ENCODE measurements around the gene ZNF81.
"Not testable (repeated sequence)": the region's sequence is repeated elsewhere in the genome, so short reads cannot be mapped to it uniquely, and the experiment has no call there.

The ZNF81 gene

DNA sequence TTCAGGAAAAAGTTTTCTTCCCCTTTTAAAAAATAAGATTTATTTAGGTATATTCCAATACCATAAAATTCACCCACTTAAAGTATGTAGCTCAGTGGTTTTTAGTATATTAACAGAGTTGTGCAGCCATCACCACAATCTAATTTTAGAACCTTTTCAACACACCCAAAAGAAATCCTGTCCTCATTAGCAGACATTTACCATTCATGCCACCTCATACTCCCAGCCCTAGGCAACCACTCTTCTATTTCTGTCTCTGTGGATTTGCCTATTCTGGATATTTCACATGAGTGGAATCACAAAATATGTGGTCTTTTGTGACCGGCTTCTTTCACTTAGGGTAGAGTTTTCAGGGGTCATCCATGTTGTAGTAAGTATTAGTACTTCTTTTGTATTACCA, 7.4 kb downstream of the ZNF81 start:
- DNase-seq (ENCODE audit: low spot score): no peak

DNA sequence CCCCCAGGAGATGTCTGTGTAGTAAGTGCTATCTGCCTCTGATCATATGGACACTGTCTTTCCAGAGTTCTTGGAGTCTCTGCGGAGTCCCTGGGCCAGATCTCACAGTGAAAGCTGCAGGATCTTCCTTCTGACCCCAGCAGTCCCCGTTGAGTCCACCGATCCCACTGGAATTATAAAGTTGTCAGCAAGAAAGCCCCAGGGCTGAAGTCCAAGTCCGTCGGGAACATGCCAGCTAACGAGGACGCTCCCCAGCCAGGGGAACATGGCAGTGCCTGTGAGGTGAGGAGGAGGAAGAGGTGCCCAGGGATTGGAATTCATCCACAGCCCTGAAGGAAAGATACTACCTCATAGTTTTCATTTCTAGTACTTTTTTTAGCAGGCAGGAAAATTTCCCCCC, 9.3 kb downstream of the ZNF81 start:
- no peak for DNase-seq (ENCODE audit: low spot score)

DNA sequence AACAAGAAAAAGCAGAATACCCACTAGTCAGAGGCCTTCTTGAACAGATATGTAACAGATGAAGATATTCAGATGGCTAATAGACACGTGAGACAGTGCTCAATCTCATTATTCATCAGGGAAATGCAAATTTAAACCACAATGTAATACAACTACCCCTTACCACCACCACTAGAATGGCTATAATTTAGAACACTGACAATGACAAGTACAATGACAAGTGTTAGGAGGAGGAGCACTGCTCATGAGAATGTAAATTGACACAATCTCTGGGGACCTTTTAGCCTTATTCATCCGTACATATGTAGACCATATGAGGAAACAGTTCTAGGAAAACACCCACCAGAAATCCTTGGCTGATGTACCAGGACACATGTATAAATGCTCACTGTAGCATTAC, 13.1 kb downstream of the ZNF81 start:
- DNase-seq (ENCODE audit: low spot score): no peak

DNA sequence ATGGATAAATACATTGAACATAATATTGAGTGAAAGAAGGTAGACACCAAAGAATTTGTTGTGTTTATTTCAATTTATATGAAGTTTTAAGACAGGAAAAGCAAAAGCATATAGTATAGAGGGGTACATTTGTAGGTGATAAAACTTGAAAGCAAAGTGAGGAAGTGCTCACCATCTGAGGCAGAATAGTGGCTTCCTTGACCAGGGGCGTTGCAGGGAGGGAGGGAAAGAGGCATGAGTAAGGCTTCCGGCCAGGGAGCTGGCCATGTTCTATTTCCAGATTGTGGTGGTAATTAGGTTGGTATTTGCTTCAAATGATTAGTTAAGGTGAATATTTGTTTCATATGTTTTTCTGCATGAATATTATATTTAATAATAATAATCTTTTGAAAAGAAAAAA, 13.7 kb downstream of the ZNF81 start:
- DNase-seq (ENCODE audit: low spot score): not testable (repeated sequence)

DNA sequence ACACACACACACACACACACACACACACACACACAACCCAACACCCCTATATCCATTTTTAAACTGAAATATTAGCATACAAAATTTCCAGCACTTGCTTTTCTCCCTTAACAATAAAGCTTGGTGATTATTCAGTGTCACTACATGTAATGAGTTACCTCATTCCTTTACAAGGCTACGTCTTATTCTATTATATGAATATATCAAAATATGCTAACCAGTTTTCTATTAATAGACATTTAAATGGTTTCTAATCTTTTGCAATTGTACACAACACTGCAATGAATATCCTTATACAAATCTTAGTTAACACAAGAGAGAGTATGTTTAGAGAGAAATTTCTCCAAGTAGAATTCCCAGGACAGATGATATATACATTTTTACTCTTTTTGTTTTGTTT, 14.2 kb downstream of the ZNF81 start:
- no peak for DNase-seq (ENCODE audit: low spot score)

DNA sequence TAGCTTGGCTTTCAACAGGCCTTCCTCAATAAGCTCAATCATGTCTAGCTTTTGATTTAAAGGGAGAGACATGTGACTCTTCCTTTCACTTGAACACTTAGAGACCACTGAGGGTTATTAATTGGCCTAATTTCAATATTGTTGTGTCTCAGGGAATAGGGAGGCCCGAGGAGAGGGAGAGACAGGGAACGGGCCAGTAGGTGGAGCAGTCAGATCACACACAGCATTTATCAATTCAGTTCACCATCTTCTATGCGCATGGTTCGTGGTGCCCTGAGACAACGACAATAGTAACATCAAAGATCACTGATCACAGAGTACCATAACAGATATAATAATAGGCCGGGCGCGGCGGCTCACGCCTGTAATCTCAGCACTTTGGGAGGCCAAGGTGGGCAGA, 17.8 kb downstream of the ZNF81 start:
- DNase-seq (ENCODE audit: low spot score): no peak

DNA sequence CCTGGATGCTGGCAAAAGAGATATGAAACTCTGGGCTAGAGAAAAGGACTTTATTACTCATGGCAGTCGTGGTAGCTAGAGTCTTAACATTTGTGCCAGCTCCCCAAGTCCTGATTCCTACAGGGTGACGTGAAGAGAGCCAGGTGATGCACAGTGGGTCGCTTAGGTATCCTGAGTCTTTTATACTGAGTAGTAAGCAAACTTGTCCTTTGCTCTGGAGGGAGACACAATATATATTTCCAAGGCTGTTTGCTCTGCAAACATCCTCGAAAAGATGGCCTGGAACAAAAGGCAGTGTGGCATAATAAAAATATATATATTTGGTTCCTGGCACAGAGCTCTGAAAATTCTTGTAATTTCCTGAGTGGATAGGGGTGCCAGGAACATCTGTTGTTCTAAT, 23.0 kb downstream of the ZNF81 start:
- DNase-seq (ENCODE audit: low spot score): no peak

DNA sequence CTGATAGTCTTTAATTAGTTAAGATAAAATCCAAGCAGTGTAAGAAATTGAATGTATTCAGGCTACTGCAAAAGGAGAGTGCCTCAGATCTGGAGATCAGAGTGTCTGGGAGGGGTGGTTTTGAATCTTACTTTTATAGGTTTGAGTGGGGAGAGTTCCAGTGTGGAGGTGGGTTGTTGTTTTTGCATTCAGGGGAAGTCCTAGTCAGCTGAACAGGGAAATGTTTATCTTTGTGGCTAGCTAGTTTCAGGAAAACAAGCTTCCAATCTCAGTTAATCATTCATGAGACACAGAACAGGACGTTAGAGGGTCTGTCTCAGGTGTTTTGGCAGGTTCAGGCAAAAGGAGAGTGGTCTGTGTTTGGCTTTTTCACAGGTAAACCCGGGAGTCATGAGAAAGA, 26.0 kb downstream of the ZNF81 start:
- DNase-seq (ENCODE audit: low spot score): no peak

DNA sequence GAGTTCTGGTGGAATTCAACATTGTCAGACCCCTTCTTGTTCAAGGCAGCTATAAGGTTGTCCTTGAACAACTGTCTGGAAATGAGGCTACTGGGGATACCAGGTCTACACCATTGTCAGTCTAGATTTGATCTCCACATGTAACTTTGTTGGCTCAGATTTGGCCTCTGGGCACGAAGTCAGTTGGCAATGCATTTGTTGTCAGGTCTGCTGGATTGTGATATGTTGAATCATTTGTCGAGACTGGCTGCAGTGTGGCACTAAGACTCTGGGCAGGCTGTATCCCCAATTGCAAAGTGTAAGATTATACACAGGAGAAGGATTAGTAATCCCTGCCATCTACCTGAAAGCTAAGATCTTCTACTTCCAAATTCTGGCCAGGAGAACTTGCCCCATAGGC, 26.5 kb downstream of the ZNF81 start:
- DNase-seq (ENCODE audit: low spot score): no peak

DNA sequence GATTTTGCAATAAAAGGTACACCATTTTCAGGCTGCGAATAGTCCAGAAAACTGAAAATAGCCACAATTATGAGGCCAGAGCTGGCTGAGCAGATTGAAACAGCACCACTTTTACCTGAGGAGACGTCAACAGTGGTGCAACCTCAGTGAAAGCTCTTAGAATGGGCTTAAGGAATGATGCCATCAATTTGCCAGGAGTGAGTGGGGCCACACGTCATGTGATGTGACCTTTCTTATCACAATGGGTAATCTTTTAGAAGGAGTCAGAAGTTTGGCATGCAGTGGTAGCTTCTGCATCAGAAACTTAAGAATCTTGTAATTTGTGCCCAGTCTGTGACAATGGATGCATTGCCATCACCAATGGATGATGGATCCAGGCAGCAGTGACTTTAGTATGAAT, 27.6 kb downstream of the ZNF81 start:
- DNase-seq (ENCODE audit: low spot score): no peak

DNA sequence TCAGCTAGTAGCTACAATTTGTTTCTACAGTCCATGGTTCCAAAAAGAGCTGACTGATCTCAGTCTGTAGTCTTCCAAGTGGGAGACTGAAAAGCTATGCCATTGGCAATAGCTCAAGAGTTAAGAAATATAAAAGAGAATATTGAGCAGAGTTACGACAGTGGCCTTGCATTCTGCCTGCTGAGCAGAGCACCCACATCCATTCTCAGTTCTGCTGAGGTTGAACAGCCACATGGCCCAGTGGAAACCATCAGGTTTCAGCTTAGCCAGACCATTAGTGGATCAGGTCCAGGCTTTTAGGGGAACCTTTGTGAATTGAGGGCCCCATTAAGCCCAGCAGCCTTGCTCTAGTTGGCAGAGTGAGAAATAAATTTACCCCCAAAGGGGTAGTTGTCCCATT, 28.1 kb downstream of the ZNF81 start:
- no peak for DNase-seq (ENCODE audit: low spot score)

DNA sequence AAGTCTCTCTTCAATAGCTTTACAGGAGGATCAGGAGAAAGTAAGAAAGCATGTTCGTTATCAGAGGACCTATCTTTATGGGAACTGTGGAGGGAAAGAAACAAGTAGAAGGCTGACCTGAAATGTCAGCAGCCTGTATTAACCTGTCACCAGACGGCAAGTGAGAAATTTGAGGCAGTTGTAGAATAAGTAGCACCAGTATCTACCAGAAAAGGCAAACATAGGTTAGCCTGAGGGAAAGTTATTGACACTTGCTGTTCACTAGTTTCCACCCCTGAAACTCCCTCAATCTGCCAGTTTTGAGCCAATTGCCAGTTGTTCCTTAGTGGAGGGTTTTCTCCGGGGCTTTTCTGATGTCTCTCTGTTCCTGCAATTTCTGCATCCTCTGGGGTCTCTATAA, 36.4 kb downstream of the ZNF81 start:
- no peak for DNase-seq (ENCODE audit: low spot score)

DNA sequence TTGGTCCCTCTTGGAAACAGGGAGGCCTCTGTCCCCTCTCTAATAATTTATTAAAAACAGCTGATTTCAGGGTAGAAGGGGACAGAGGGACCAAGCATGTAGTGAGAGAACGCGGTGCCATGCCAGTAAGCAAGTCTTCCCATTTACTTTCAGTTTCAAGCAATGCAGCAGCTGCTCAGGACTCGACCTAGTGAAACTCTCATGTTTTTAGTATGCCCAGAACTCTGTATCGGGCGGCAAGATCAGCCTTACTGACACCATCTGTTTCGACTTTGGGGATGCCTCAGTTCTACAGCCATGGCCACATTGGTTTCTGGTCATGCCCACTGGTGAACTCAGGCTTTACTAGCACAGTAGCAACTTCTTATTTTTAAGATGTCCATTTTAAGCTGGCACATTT, 40.6 kb downstream of the ZNF81 start:
- DNase-seq (ENCODE audit: low spot score): no peak

DNA sequence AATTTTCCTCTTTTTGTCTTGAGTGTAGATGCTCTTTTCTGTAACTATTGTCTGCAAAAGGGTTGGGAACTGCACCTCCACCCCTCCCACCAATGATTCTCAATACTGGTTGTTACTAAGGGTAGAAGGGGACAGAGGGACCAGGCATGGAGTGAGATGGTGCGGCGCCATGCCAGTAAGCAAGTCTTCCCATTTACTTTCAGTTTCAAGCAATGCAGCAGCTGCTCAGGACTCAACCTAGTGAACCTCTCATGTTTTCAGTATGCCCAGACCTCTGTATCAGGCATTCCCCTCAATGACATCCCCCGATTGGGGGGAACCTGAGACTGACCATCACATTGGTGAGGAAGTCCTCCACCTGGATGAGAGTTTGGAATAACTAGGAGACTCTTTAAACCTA, 41.5 kb downstream of the ZNF81 start:
- DNase-seq (ENCODE audit: low spot score): no peak

DNA sequence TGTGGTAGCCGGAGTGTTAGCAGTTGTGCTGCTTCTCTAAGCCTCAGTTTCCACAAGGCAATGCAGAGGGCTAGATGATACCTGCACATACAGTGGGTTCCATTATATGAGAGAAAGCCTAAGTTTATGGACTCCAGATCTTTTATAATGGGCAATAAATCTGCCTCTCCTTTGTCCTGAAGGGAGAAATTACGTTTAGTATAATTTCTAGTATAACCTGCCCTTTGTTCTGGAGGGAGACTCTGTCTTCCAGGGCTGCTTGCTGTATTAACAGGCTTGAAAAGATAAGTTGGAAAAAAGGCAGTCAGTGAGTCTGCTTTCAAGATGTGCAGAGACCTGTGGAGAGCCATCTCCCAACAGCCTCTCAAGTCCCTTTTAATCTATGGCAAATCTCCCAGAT, 42.8 kb downstream of the ZNF81 start:
- DNase-seq (ENCODE audit: low spot score): no peak

DNA sequence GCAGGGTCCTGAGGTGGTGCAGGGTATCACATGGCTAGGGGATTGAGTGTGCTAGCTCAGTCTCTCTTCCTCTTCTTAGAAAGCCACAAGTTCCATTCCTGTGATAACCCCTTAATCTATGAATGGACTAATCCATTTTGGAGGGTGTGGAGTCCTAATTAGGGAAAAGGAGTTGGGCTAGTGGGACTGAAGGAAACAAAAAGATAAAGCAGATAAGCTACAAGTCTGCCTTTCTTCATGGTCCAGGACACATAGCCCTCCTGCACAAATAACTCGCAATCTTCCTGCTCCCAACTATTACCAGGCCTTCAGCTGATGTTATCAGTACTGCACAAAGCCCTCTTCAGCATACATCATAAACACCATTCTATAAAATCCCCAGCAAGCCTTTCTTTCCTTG, 44.2 kb downstream of the ZNF81 start:
- DNase-seq (ENCODE audit: low spot score): no peak

DNA sequence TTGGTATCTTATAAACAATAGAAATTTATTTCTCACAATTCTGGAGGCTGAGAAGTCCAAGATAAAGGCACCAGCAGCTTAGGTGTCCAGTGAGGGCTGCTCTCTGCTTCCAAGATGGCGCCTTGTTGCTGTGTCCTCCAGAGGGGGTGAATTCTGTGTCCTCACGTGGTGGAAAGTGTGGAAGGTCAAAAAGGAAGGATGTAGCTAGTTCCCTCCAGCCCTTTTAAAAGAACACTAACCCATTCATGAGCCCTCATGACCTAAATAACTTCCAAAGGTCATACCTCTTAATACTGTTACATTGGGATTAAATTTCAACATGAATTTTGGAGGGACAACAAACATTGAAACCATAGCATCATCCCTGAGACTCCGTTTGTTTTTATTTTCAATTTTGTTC, 48.8 kb downstream of the ZNF81 start:
- no peak for DNase-seq (ENCODE audit: low spot score)

DNA sequence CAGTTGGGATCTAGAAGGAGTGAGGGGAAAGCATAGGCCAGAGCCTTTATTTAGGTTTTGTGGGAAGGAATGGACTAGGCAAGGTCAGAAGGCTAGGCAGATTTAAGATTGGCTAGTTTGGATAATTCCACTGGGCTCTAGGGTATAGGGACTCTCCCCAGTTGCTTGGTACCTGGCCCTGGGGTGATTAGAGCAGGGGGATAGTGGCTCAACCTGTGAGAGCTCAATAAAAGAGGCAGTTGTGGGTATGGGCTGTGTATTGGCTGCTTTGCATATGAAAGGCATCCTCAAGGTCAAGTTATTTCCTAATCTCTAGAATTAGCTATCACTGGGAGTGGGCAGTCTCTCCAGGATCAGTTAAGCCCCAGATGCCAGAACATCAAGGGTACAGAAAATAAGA, 61.3 kb downstream of the ZNF81 start:
- DNase-seq (ENCODE audit: low spot score): no peak

DNA sequence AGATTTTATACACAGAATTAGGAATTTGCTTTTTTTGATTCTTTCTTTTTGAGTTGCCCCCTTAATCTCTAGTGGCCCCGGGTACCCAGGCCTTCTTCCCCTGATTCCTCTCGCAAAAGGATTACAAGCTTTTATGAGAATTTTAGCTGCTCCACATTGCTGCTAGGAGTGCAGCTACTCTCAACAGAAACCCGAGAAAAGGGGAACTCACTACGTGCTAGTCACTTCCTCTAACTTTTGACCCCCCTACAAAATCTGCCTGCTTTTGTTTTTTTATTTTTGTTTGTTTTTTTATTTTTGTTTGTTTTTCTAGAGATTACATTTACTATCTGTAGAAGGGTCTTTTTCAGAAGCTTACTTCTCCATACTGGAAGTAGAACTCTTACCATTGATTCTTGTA, 64.1 kb downstream of the ZNF81 start:
- no peak for DNase-seq (ENCODE audit: low spot score)

DNA sequence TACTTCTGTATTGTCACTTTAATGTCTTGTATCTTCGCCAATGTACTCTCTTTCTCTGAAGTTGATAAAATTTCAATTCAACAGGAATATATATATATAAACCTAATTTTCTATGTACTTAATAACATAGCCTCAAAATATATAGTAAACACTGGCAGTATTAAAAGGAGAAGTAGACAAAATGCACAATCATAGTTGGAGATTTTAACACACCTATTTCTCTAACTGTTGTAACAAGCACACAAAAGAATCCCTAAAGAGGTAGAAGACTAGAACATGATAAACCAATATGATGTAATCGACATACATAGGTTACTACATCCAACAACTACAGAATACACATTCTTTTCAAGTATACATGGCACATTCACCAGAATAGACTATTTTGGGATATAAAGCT, 65.5 kb downstream of the ZNF81 start:
- no peak for DNase-seq (ENCODE audit: low spot score)

DNA sequence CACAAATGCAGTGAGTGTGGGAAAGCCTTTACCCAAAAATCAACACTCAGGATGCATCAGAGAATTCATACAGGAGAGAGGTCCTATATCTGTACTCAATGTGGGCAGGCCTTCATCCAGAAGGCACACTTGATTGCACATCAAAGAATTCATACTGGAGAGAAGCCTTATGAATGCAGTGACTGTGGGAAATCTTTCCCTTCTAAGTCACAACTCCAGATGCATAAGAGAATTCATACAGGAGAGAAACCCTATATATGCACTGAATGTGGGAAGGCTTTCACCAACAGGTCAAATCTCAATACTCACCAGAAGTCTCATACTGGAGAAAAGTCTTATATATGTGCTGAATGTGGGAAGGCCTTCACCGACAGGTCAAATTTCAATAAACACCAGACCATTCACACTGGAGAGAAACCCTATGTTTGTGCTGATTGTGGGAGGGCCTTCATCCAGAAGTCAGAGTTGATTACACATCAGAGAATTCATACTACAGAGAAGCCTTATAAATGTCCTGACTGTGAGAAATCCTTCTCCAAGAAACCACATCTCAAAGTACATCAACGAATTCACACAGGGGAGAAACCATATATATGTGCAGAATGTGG, 79.3 kb downstream of the ZNF81 start:
- DNase-seq (ENCODE audit: low spot score): no peak

DNA sequence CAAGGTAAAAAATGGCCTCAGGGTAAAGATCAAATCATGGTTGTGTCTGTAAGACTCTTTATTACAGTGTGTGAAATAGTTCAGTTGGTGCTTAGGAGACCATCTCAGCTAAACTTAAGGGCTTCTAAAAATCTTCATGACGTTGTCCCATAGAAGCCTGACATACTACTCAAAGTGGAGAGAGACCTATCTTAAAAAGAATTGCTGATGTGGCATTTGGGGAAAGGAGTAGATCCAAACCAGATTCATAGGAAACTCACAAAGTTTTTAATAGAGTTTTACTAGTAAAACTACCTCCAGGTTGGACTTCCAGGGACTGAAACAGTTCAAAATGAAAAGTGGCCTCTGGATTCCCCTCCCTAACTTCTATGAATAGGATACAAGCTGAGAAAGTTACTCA, 81.6 kb downstream of the ZNF81 start:
- DNase-seq (ENCODE audit: low spot score): no peak

DNA sequence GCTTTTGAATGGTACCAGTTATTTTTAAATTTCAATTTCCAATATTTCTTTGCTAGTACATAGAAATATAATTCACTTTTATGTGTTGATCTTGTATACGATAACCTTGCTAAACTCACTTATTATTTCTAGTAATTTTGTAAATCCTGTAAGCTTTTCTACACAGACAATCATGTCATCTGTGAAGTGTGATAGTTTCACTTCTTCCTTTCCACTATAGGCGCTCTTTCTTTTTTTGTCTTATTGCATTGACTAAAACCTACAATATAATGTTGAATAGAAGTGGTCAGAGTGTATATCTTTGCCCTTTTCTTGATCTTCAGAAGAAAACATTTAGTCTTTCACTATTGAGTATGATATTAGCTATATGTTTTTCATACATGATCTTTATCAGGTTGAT, 90.5 kb downstream of the ZNF81 start:
- no peak for DNase-seq (ENCODE audit: low spot score)

DNA sequence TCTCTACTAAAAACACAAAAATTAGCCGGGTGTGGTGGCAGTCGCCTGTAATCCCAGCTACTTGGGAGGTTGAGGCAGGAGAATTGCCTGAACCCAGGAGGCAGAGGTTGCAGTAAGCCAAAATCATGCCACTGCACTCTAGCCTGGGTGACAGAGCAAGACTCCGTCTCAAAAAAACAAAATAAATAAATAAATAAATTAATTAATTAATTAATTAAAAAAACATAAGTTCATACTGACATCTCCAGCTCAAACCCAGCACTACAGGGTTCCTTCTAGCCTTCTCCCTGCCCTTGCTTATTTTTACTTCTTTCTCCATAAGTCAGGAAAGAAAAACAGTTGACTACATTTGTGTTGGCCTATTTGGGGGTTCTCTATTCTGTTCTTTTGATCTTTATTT, 95.3 kb downstream of the ZNF81 start:
- not testable (repeated sequence) for DNase-seq (ENCODE audit: low spot score)

DNA sequence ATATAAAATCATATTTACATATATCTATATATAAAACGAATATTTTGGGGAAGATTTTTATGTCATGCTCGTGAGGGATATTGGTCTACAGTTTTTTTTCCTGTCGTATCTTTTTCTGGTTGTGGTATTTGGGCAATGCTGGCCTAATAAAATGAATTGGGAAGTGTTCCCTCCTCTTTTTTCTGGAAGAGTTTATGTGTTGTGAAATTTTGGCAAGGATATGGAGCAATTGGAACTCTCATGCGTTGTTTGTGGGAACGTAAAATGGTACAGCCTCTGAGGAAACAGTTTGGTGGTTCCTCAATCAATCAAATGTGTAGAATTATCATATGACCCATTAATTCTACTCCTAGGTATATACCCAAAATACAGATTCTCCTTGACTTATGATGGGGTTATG, 97.2 kb downstream of the ZNF81 start:
- no peak for DNase-seq (ENCODE audit: low spot score)

All from LoVo (cell line).